Measurements from ENCODE around the gene NR2C1. TPM values are rescaled to one million over a fixed set of nuclear protein-coding genes. Genes with fewer than 3 reads are reported as not detected.

The NR2C1 gene
- total and polyA plus RNA-seq, 2 of the 8 experiments (the other 6 are each of a cell fraction or from before 2014, with no cell fraction given), result 22.8 to 48.3 TPM

GRCh38 chr12:95115641-95116040 lies 42.2 kb upstream of the NR2C1 start:
- H3K36me3 ChIP-seq (ENCODE audit: control insufficient read depth in 2 of 4, insufficient read depth in 4 of 4, low read length in 3 of 4), result peaks cover 0 to 6% (median 6%) of the 10 kb centered on the region in 4 experiments; a peak in 4 of 8 replicates
- DNase-seq (ENCODE audit: low read depth in 1 of 2, low spot score in 2 of 2), result no peak
- 89% methylated on average over 7 of the region's 7 CpGs; no CpG with 5 or more reads in 1 of the 2 experiments for WGBS, 2 experiments (ENCODE audit: extremely low coverage in 1 of 2, insufficient coverage in 1 of 2, insufficient read length in 1 of 2, insufficient replicate concordance in 2 of 2, low coverage in 1 of 2, low lambda C conversion rate in 2 of 2, missing lambda C conversion rate in 1 of 2)

More at GRCh38 chr12:95115641-95116040, 42.2 kb upstream of the NR2C1 start:
- no peak for FAIRE-seq
- no peak overlapping the region for H3K9ac ChIP-seq (replicated peaks in 1 of 4; ENCODE audit: extremely low read depth in 1 of 4, low read depth in 3 of 4, low read length in 3 of 4)
- H3K79me1 ChIP-seq (ENCODE audit: low read depth, low read length), result no peaks in the 10 kb centered on the region
- TF ChIP-seq FOSL1 (IDR thresholded peaks at IDR 0.05; ENCODE audit: insufficient read depth, low read depth, low read length), result no peak
- TF ChIP-seq JUN (IDR thresholded peaks at IDR 0.05; ENCODE audit: low read depth, low read length), result no peak
- no peak for TF ChIP-seq POU5F1 (IDR thresholded peaks at IDR 0.05; ENCODE audit: low read depth, low read length)
- no peak for TF ChIP-seq GTF2F1 (IDR thresholded peaks at IDR 0.05; ENCODE audit: borderline replicate concordance, low read depth, low read length)
- TF ChIP-seq CHD2 (IDR thresholded peaks at IDR 0.05; ENCODE audit: low read length), result no peak
- TF ChIP-seq CEBPB (IDR thresholded peaks at IDR 0.05; ENCODE audit: low read depth, low read length), result no peak
- no peak for TF ChIP-seq KDM4A (IDR thresholded peaks at IDR 0.05; ENCODE audit: low read depth, low read length, severe bottlenecking)
- no peak for TF ChIP-seq USF2 (IDR thresholded peaks at IDR 0.05; ENCODE audit: low read length)
- no peak for TF ChIP-seq SIX5 (IDR thresholded peaks at IDR 0.05; ENCODE audit: low read depth, low read length)
- TF ChIP-seq SUZ12 (IDR thresholded peaks at IDR 0.05; ENCODE audit: low read length), result no peak
- TF ChIP-seq HDAC2 (IDR thresholded peaks at IDR 0.05; ENCODE audit: borderline replicate concordance in 1 of 2, low read depth in 2 of 2, low read length in 2 of 2), result no peak
- no peak overlapping the region for H3K56ac ChIP-seq (replicated peaks; ENCODE audit: insufficient read length, low read depth, low read length)
- H3K4ac ChIP-seq (replicated peaks; ENCODE audit: insufficient read length, low read depth, low read length), result no peak overlapping the region
- peak overlapping the region in 1 of 2 experiments; percentile 22; a peak in 1 of 4 replicates for H3K4me2 ChIP-seq (ENCODE audit: insufficient read depth in 1 of 2, low read depth in 2 of 2, low read length in 2 of 2)
- H3K23me2 ChIP-seq (ENCODE audit: low read depth, low read length), result peaks cover 2% of the 10 kb centered on the region; the same call in 1 of the 2 replicates
- CTCF ChIA-PET (ENCODE audit: partially characterized antibody), result interaction anchor here (0.6 to 2.5 kb wide), 6 partner anchors 11 to 116 kb away, joined by 3 to 16 read pairs (median 4); no protein-coding TSS in a partner anchor
- no peak overlapping the region for H2BK20ac ChIP-seq (ENCODE audit: low read length)
- no peak overlapping the region for H2AFZ ChIP-seq (ENCODE audit: low read length)
- H3K14ac ChIP-seq (ENCODE audit: insufficient read length), result no peak overlapping the region
- no peaks in the 10 kb centered on the region for H3K79me2 ChIP-seq (ENCODE audit: control insufficient read depth in 1 of 2, insufficient read depth in 2 of 2, low read length in 2 of 2)
- H3K18ac ChIP-seq (ENCODE audit: extremely low read depth, low read length), result no peak overlapping the region
- H2BK15ac ChIP-seq (ENCODE audit: low read length), result no peak overlapping the region
- H2BK120ac ChIP-seq (replicated peaks; ENCODE audit: low read depth, low read length), result no peak overlapping the region
- H3K27me3 ChIP-seq (replicated peaks in 1 of 4; ENCODE audit: control insufficient read depth in 3 of 4, extremely low read depth in 1 of 4, insufficient read depth in 3 of 4, low read length in 3 of 4), result no peaks in the 10 kb centered on the region
- H3K23ac ChIP-seq (ENCODE audit: insufficient read length), result no peak overlapping the region
- POLR2A ChIA-PET (ENCODE audit: partially characterized antibody), result interaction anchor here (3.0 kb wide), 1 partner anchor 102 kb away, joined by 11 read pairs; the partner anchor contains the start of genes FGD6 and VEZT
- no peak overlapping the region for H2BK5ac ChIP-seq (ENCODE audit: low read depth, low read length)
- no peak overlapping the region for H3K4me3 ChIP-seq (ENCODE audit: extremely low read depth in 1 of 4, insufficient read depth in 2 of 4, low read depth in 3 of 4, low read length in 4 of 4)
- H4K8ac ChIP-seq (ENCODE audit: extremely low read depth, insufficient read depth, low read length), result no peak overlapping the region
- no peak overlapping the region for H3K27ac ChIP-seq (ENCODE audit: low read depth, low read length)
- no peaks in the 10 kb centered on the region for H3K9me3 ChIP-seq (ENCODE audit: insufficient read depth in 2 of 2, low read depth in 1 of 2, low read length in 1 of 2)
- H2BK12ac ChIP-seq (ENCODE audit: low read depth, low read length), result no peak overlapping the region
- H4K5ac ChIP-seq (ENCODE audit: insufficient read length, low read depth, low read length), result no peak overlapping the region
- H4K91ac ChIP-seq (replicated peaks; ENCODE audit: insufficient read length, low read length), result peak overlapping the region; percentile 12
- H4K20me1 ChIP-seq (replicated peaks in 1 of 2; ENCODE audit: control insufficient read depth in 1 of 2, insufficient read depth in 2 of 2, low read length in 2 of 2), result no peaks in the 10 kb centered on the region
- no peak overlapping the region for H2AK5ac ChIP-seq (ENCODE audit: low read depth, low read length)
- H3K4me1 ChIP-seq (replicated peaks in 1 of 4; ENCODE audit: control insufficient read depth in 3 of 4, insufficient read depth in 4 of 4, low read length in 3 of 4), result peaks cover 0 to 11% (median 2%) of the 10 kb centered on the region in 4 experiments; a peak in 2 of 7 replicates
